Ammon's horn (tissue), 1 donor: ENCODE results near the gene ARL14.

Source experiments
- DNase-seq: peaks from one replicate; pipeline ENCODE4 v3.0.0-alpha.2; 2016; ENCODE audit warnings: low spot score

ARL14 gene

GRCh38 chr3:160676547-160677303 lies at the start of gene ARL14:
ARL14 (plus strand) TSS chr3:160677160; CDS start chr3:160677347, 187 bp downstream.
- no peak for DNase-seq

DNA sequence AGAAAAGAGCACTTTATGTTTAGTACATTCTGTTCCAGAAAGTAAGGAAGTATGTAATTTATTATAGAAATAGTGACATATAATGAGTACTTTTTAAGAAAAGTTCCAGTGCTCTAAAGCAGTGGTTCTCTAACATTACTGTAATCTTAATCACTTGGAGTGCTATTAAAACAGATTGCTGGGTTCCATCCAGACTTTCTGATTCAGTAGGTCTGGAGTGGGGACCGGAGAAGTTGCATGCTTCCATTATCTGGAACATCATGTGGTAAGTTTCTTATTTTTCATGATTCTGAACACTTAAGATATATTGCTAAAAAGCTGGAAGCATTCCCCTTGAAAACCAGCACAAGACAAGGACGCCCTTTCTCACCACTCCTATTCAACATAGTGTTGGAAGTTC lies 47.5 kb upstream of the ARL14 start:
- no peak for DNase-seq

DNA sequence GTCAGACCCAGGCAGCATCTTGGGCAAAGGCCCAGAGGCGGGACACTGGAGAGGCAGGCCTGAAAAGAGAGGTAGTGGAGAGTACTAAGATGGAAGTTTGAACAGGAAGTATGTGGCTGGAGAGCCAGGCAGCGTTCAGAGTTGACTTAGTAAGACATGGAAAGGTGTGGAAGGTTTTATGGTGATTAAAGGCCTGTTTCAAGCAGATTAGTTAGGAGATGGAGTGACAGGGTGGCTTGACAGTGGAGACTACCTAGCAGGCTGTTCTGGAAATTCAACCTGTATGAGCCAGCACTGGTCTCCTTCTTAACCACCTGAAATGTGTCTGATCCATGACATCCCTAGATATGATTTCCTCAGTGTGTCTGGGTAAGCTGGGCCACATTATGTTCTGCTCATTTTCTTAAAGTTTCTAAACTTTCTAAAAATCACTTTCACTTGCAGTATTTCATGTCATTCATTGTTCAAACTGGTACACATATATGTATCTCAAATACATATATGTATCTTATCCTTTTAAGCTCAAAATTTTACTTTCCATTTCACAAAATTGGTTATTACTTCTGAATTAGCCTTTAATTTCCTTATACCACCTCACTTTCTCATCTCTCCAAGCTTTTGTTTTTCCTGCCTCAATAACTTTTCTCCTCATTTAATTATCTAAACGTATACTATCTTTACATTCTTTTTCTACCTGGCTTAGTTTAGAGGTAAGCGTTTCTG lies 43.4 kb upstream of the ARL14 start:
- DNase-seq: no peak

GRCh38 chr3:160635213-160635612 lies 41.7 kb upstream of the ARL14 start:
- DNase-seq: no peak

GRCh38 chr3:160637086-160637485 lies 39.9 kb upstream of the ARL14 start:
- DNase-seq: no peak

DNA sequence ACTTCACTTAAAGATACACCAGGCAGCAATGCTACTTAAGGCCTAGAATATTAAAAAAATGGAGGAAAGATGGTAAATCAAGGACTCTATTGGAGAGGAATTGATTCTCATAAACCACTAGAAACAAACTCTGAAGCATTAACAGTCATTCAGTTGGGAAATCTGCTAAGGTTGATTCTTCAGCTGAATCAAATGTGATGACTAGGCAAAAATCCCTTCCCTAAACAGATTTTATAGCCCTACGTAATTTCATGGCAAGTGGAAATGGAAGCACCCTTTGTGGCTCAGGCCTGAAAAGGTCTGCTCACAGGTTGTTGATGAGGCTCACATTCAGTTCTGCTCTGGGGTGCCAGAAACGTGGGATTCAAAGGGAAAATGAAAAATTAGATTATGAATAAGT lies 38.8 kb upstream of the ARL14 start:
- no peak for DNase-seq

DNA sequence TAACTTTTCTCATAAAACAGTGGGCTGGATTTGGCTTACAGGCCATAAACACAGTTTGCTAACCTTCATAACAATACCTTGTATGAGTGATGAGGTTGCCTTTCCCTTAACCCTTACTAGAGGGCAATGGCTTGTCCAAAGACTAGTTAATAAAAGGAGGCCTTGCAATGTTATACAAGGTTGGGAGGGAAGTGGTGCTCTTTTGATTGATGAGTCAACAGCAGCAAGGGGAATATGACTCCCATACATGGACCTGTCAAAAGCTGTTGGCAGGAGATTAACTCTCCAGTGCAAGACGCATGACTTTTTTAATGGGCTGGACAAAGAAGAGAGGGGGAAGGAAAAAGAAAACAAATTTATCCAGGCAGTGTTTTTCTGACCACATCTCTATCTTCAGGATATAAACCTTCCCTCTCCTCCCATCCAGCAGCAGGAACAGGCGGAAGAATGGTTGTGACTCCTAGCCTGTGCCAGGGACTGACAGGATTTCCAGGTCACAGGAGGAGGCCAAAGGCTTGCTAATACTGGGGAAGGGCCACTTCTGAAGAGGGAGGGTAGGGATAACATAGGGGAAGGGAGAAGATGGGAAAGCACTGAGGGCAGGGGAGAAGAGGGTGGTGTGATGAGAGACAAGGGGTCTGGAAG lies 35.2 kb upstream of the ARL14 start:
- DNase-seq: no peak

GRCh38 chr3:160643994-160644393 lies 33.0 kb upstream of the ARL14 start:
- DNase-seq: no peak

DNA sequence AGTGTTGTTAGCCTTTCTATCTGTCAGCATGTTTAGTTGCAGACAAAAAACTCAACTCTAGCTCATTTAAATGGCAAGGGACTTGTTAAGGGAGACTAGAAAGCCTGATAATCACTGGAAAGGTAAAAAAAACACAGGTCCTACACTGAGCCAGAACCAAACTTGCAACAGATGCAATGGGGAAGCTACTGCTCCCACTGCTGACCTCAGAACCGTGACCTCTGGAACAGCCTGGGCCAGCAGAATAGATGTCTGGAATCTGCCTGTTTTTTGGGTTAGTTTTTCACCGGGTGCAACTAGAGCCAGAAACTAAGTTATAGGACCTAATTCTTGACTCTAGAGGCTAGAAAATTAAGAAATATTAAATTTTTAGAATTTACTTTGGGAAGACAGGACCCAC lies 32.5 kb upstream of the ARL14 start:
- DNase-seq: no peak

DNA sequence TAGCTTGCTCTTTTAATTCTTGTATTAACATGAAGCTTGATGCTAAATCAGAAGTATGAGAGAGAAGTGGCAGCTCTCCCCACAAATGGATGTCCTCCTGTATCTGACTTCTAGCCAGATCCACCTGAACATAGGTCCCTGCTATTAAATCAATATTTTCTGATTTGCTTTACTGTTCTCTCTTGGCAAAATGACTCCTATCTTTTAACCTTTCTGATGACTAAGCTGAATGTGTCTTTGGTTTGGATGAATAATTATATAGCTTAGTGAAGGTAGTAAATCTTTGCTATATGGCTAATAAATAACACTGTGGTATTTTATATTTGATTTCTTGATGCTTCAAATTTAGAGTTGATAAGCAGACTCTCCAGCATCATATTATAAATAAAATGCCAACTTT lies 28.3 kb upstream of the ARL14 start:
- no peak for DNase-seq

DNA sequence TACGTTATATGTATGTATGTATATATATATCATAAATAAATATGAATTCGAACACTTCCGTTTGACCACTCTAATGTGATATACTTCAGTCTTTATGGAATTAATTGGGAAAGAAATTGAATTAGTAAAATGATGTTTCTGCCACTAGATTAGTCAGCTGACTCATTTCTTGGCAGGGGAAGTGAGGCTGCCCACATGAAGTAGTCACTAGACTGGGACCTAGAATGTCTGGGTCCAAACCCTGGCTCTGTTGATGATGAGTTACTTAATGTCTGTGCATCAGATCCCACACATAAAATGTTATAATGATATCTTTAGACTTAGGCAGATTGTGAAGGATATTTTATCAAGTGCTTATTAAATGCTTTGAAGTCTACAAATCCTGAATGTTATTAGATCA lies 27.4 kb upstream of the ARL14 start:
- no peak for DNase-seq

- DNase-seq: no peak
Measured at GRCh38 chr3:160653512-160653911, 23.4 kb upstream of the ARL14 start.

GRCh38 chr3:160660902-160661301 lies 16.1 kb upstream of the ARL14 start:
- DNase-seq: no peak

DNA sequence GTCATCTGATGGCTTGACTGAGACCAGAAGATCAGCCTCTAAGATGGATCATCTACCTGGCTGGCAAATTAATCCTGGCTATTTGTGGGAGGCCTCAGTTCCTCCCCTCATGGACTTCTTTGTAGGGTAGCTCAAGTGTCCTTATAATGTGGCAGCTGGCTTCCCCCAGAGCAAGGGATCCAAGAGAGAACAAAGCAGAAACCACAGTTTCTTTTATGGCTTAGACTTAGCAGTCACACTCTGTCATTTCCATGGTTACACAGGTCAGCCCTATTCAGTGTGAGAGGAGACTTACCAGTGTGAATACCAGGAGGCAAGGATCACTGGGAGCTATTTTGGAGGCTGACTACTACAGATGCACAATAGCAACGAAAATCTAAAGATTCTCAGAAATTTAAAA lies 15.3 kb upstream of the ARL14 start:
- peak; percentile 41 for DNase-seq

DNA sequence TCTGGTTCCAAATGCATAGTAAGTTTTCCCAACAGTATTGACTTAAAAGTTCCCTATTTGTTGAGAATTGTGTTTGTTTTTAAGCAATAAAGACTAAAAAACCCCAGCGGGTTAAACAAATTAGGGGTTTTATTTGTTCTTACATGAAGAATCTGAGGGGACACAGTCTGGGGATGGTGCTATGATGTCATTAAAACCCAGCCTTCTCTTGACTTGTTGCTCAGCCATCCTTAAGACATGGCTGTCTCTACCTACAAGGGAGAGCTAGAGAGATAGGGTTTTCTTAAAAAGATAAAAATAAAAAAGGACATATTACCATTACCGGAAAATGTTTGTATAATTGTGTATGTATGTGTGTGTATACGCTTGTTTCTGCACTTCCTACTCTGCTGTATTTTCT lies 11.7 kb upstream of the ARL14 start:
- no peak for DNase-seq

- DNase-seq: no peak
Measured at GRCh38 chr3:160665784-160666526, 11.0 kb upstream of the ARL14 start.

GRCh38 chr3:160667452-160667851 lies 9.5 kb upstream of the ARL14 start:
- DNase-seq: no peak

- DNase-seq: no peak
Measured at GRCh38 chr3:160668454-160668853, 8.5 kb upstream of the ARL14 start.

- DNase-seq: no peak
Measured at GRCh38 chr3:160671231-160671630, 5.7 kb upstream of the ARL14 start.

DNA sequence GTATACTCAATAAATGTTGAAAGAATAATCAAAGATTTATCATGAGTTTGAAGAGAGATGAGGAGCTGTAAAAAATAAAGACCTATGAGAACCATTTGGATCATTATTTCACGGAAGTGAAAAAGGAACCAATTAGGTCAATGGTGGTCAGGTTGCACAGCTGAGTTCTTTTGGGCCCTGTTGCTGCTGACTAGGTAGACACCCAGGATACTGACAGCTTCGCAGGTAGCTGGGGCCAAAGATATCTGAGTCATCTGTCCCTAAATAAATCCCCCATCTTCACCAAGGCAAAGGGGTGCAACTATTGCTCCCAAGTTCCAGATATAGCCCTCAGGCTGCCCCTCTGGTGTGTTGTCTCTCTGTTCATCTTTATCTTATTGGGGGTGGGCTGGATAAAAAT lies 5.0 kb upstream of the ARL14 start:
- no peak for DNase-seq

- DNase-seq: no peak
Measured at GRCh38 chr3:160673188-160673587, 3.8 kb upstream of the ARL14 start.

DNA sequence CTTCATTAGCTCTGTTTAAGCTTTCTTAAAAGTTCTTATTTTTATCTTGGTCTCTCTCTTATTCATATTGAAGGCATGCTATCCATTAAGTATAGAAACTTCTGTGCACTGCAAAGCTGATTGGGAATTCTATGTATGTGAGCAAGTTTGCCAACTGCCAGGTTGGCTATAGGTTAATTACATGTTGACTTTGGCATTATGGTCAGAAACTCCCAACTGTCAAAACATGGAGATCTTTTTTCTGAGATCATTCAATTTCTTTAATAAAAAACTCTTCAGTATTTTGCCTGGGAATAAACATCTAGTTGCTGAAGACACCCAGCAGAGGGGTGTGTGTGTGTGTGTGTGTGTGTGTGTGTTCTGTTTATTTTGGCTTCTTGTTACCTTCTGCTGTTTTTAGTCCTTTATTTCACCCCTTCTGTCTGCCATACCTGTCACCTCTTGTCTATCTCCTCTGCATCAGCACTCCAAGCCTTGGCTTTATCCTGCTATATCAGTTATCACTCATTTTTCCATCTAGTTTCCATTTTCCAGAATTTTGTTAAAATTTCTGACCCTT lies 1.3 kb upstream of the ARL14 start:
- DNase-seq: no peak
